ENCODE data around the gene ATN1.

Gene ATN1

DNA sequence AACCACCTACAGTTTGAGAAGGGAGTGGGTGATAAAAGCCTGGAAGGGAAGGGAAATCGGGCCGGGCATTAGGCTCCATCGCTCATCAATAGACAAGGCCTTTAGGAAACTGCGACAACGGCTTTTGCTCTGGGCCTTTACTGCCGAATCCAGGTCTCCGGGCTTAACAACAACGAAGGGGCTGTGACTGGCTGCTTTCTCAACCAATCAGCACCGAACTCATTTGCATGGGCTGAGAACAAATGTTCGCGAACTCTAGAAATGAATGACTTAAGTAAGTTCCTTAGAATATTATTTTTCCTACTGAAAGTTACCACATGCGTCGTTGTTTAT is 15.6 kb downstream of the ATN1 start:
- TF ChIP-seq ZNF560 (tag by site-specific recombination; IDR thresholded peaks at IDR 0.05; ENCODE audit: borderline replicate concordance) (no peak), ZBTB17 (tag by site-specific recombination; IDR thresholded peaks at IDR 0.05) (peak; percentile 74), ZBTB20 (tag by site-specific recombination; IDR thresholded peaks at IDR 0.05) (peak; percentile 97), ZBTB6 (tag by site-specific recombination; IDR thresholded peaks at IDR 0.05) (peak; percentile 88)
- ChIA-PET POLR2A (interaction anchor here (0.7 to 4.9 kb wide), 33 partner anchors 9 to 409 kb away, joined by 3 to 99 read pairs (median 5); partner anchors contain the start of genes C1RL, CDCA3, COPS7A and ENO2), CTCF (interaction anchor here (0.8 to 6.8 kb wide), 18 partner anchors 10 to 323 kb away, joined by 3 to 138 read pairs (median 6); partner anchors contain the start of genes C1R, C1RL and SPSB2)
- Histone ChIP-seq H3K9me3 (ENCODE audit: control insufficient read depth, insufficient read depth, low read depth, low read length) (no peaks in the 10 kb centered on the region), H3K4me3 (ENCODE audit: low read depth, low read length) (peak overlapping the region; percentile 61), H3K4me1 (ENCODE audit: control insufficient read depth, insufficient read depth, low read length) (peaks cover 14% of the 10 kb centered on the region), H3K27ac (ENCODE audit: extremely low read depth, low read depth, low read length) (peak overlapping the region; percentile 87), H3K36me3 (ENCODE audit: control insufficient read depth in 2 of 2, insufficient read depth in 1 of 2, low read length in 2 of 2) (peaks cover 10 to 42% of the 10 kb centered on the region in 2 experiments; a peak in 2 of 3 replicates)

GRCh38 chr12:6943722-6944380 is 16.1 kb downstream of the ATN1 start, which contains the start of the genes C12orf57 and RNU7-1:
Gene C12orf57 (plus strand): TSS chr12:6944022. CDS start chr12:6944122, 100 bp downstream.
Gene RNU7-1 (plus strand): TSS chr12:6943816.
- Histone ChIP-seq H3K9me3 (ENCODE audit: control insufficient read depth, insufficient read depth, low read depth, low read length) (no peaks in the 10 kb centered on the region), H3K4me3 (ENCODE audit: low read depth, low read length) (peak within 1 kb of the TSS; percentile 61), H3K4me1 (ENCODE audit: control insufficient read depth, insufficient read depth, low read length) (peaks cover 14% of the 10 kb centered on the region), H3K36me3 (ENCODE audit: control insufficient read depth in 2 of 2, insufficient read depth in 1 of 2, low read length in 2 of 2) (peaks cover 10 to 37% of the 10 kb centered on the region in 2 experiments; a peak in 2 of 3 replicates), H3K27ac (ENCODE audit: extremely low read depth, low read depth, low read length) (peak within 1 kb of the TSS; percentile 87)
- ChIA-PET POLR2A (interaction anchor here (0.6 to 4.9 kb wide), 39 partner anchors 9 to 410 kb away, joined by 3 to 99 read pairs (median 5); partner anchors contain the start of genes C1RL, CDCA3, COPS7A and ENO2), CTCF (interaction anchor here (0.6 to 6.8 kb wide), 24 partner anchors 8 to 324 kb away, joined by 3 to 138 read pairs (median 6); partner anchors contain the start of genes C1R, C1RL and SPSB2)
- TF ChIP-seq, protein P1, sequence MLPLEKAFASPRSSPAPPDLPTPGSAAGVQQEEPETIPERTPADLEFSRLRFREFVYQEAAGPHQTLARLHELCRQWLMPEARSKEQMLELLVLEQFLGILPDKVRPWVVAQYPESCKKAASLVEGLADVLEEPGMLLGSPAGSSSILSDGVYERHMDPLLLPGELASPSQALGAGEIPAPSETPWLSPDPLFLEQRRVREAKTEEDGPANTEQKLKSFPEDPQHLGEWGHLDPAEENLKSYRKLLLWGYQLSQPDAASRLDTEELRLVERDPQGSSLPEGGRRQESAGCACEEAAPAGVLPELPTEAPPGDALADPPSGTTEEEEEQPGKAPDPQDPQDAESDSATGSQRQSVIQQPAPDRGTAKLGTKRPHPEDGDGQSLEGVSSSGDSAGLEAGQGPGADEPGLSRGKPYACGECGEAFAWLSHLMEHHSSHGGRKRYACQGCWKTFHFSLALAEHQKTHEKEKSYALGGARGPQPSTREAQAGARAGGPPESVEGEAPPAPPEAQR (tag by site-specific recombination; IDR thresholded peaks at IDR 0.05), result no peak
- TF ChIP-seq ZNF2 (tag by site-specific recombination; IDR thresholded peaks at IDR 0.05), result peak; percentile 70; the same call in 1 of the 2 replicates
- peak; percentile 31; the same call in 1 of the 2 replicates for TF ChIP-seq ZNF654 (tag by site-specific recombination; IDR thresholded peaks at IDR 0.05; ENCODE audit: low read depth)
- 0 out of 2 replicates have a peak, but pooled peaks have one; percentile 44 for TF ChIP-seq PRDM6 (tag by site-specific recombination; IDR thresholded peaks at IDR 0.05)
- no peak for TF ChIP-seq ZNF416 (tag by site-specific recombination; IDR thresholded peaks at IDR 0.05)
- no peak for TF ChIP-seq BCL11A (tag by site-specific recombination; IDR thresholded peaks at IDR 0.05; ENCODE audit: low read depth)
- no peak for TF ChIP-seq ZNF555 (tag by site-specific recombination; conservative IDR thresholded peaks at IDR 0.05)
- TF ChIP-seq GLIS1 (tag by site-specific recombination; IDR thresholded peaks at IDR 0.05), result no peak
- 0 out of 2 replicates have a peak, but pooled peaks have one; percentile 70 for TF ChIP-seq PATZ1 (tag by site-specific recombination; IDR thresholded peaks at IDR 0.05)
- no peak for TF ChIP-seq YY2 (tag by site-specific recombination; IDR thresholded peaks at IDR 0.05)
- no peak for TF ChIP-seq ZBTB26 (tag by site-specific recombination; optimal IDR thresholded peaks at IDR 0.05)
- TF ChIP-seq KLF7 (tag by site-specific recombination; IDR thresholded peaks at IDR 0.05; ENCODE audit: borderline replicate concordance), result peak; percentile 40; the same call in 1 of the 2 replicates
- TF ChIP-seq ZNF266 (tag by site-specific recombination; IDR thresholded peaks at IDR 0.05; ENCODE audit: low read depth), result no peak
- TF ChIP-seq ZNF664 (tag by site-specific recombination; IDR thresholded peaks at IDR 0.05), result no peak
- TF ChIP-seq ZNF121 (tag by site-specific recombination; IDR thresholded peaks at IDR 0.05), result no peak
- peak; percentile 5; the same call in 1 of the 2 replicates for TF ChIP-seq OVOL3 (tag by site-specific recombination; IDR thresholded peaks at IDR 0.05)
- TF ChIP-seq ZFP3 (tag by site-specific recombination; IDR thresholded peaks at IDR 0.05; ENCODE audit: low read depth), result 0 out of 2 replicates have a peak, but pooled peaks have one; percentile 48
- TF ChIP-seq GLI4 (tag by site-specific recombination; IDR thresholded peaks at IDR 0.05), result peak; percentile 55; the same call in 1 of the 2 replicates
- TF ChIP-seq, protein P2, sequence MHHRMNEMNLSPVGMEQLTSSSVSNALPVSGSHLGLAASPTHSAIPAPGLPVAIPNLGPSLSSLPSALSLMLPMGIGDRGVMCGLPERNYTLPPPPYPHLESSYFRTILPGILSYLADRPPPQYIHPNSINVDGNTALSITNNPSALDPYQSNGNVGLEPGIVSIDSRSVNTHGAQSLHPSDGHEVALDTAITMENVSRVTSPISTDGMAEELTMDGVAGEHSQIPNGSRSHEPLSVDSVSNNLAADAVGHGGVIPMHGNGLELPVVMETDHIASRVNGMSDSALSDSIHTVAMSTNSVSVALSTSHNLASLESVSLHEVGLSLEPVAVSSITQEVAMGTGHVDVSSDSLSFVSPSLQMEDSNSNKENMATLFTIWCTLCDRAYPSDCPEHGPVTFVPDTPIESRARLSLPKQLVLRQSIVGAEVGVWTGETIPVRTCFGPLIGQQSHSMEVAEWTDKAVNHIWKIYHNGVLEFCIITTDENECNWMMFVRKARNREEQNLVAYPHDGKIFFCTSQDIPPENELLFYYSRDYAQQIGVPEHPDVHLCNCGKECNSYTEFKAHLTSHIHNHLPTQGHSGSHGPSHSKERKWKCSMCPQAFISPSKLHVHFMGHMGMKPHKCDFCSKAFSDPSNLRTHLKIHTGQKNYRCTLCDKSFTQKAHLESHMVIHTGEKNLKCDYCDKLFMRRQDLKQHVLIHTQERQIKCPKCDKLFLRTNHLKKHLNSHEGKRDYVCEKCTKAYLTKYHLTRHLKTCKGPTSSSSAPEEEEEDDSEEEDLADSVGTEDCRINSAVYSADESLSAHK (tag by site-specific recombination; IDR thresholded peaks at IDR 0.05), result 0 out of 2 replicates have a peak, but pooled peaks have one; percentile 23
